T-helper 2 cell treated with Interferon-gamma antibody and Interleukin-4, amounts not matched to agents 5 μg/mL and 100 μg/mL, for 36 hours (primary cell): Measurements from ENCODE around the gene PF4V1.
"Not testable (repeated sequence)": the region's sequence is repeated elsewhere in the genome, so short reads cannot be mapped to it uniquely, and the experiment has no call there.

Source experiments
- DNase-seq: peaks from one replicate; pipeline ENCODE4 v3.0.0; 2021; ENCODE audit warnings: low spot score
- H3K27ac Mint-ChIP-seq: one replicate; pipeline ENCODE4 v1.8.0; 2021; ENCODE audit warnings: mild to moderate bottlenecking, mixed read lengths
- H3K27me3 Mint-ChIP-seq: one replicate; pipeline ENCODE4 v1.8.0; 2021; ENCODE audit warnings: low read depth, mixed read lengths
- H3K36me3 Mint-ChIP-seq: one replicate; pipeline ENCODE4 v1.8.0; 2021; ENCODE audit warnings: low read depth, mixed read lengths
- H3K4me1 Mint-ChIP-seq: one replicate; pipeline ENCODE4 v1.8.0; 2021; ENCODE audit warnings: low read depth, mixed read lengths
- H3K4me3 Mint-ChIP-seq: one replicate; pipeline ENCODE4 v1.8.0; 2022; ENCODE audit warnings: mild to moderate bottlenecking, moderate library complexity, mixed read lengths
- H3K9me3 Mint-ChIP-seq: one replicate; pipeline ENCODE4 v1.8.0; 2021; ENCODE audit warnings: mixed read lengths

Gene PF4V1

DNA sequence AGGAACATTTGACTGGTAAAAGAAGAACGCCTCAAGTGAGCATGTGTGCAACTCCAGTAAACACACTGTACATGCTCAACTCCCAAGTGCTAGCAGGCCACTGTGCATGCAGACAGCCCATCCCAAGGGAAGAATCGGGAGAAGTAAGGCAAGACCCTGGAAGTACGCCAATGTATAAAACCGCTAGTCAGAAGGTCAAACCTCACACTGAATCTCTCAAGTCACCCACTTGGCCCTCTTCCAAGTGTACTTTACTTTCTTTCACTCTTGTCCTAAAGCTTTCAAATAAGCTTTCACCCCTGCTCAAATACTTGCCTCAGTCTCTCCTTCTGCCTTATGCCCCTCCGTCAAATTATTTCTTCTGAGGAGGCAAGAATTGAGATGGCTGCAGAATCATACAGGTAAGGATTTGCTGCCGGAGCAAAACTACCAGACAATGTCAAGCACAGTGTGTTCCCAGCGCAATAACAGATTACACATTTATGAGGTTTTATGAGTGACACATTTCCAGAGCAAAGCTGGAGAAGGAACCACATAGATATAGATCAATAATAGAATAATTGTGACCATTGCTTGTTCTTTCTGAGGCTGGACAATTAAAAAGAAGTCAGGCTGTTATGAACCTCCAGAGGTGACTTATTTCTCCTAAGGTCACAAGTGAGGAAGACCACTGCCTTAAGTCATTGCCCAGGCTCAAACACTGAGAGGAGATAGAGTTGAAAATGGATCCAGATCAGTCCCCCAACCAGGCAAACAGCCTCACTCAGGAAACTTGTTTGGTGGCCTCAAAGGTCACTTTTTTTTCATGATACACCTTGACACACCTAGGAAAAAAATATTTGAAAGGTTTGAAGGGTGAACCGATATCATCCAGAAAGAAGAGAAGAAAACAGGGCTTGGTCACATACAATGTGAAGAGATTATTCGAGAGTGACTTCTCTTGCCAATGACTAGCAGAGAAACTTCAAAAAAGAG lies 42.4 kb downstream of the PF4V1 start:
- no peak overlapping the region for H3K27ac Mint-ChIP-seq
- H3K27me3 Mint-ChIP-seq = no peaks in the 10 kb centered on the region
- no peaks in the 10 kb centered on the region for H3K36me3 Mint-ChIP-seq

GRCh38 chr4:73896416-73896815 lies 43.3 kb downstream of the PF4V1 start:
- H3K27ac Mint-ChIP-seq = no peak overlapping the region
- H3K9me3 Mint-ChIP-seq = no peaks in the 10 kb centered on the region
- H3K36me3 Mint-ChIP-seq = no peaks in the 10 kb centered on the region
- no peak overlapping the region for H3K4me3 Mint-ChIP-seq
- no peaks in the 10 kb centered on the region for H3K4me1 Mint-ChIP-seq
- H3K27me3 Mint-ChIP-seq = no peaks in the 10 kb centered on the region
- no peak for DNase-seq

More for the DNA sequence above, 42.4 kb downstream of the PF4V1 start:
- Mint-ChIP-seq H3K4me3 (no peak overlapping the region), H3K9me3 (no peaks in the 10 kb centered on the region), H3K4me1 (no peaks in the 10 kb centered on the region)
- no peak for DNase-seq

GRCh38 chr4:73897380-73898136 lies 44.5 kb downstream of the PF4V1 start:
- no peak for DNase-seq
- no peak overlapping the region for H3K27ac Mint-ChIP-seq
- no peaks in the 10 kb centered on the region for H3K27me3 Mint-ChIP-seq
- H3K9me3 Mint-ChIP-seq = no peaks in the 10 kb centered on the region
- H3K36me3 Mint-ChIP-seq = no peaks in the 10 kb centered on the region
- no peak overlapping the region for H3K4me3 Mint-ChIP-seq
- H3K4me1 Mint-ChIP-seq = no peaks in the 10 kb centered on the region

DNA sequence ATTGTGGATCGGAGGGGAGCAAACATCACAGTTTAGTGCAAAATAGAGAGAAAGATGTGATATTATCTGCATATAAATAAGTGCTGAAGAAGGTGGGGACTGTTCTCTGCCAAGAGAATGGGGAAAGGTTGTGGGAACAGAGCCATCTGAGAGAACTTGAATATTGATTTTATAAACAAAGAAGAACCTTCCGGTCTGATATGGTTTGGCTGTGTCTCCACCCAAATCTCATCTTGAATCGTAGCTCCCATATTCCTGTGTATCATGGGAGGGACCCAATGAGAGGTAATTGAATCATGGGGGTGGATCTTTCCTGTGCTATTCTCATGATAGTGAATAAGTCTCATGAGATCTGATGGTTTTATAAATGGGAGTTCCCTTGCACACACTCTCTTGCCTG lies 46.2 kb downstream of the PF4V1 start:
- H3K9me3 Mint-ChIP-seq, DNase-seq, H3K36me3 Mint-ChIP-seq, H3K4me1 Mint-ChIP-seq, H3K4me3 Mint-ChIP-seq, H3K27ac Mint-ChIP-seq, H3K27me3 Mint-ChIP-seq: not testable (repeated sequence)

- Mint-ChIP-seq H3K4me3 (no peak overlapping the region), H3K36me3 (no peaks in the 10 kb centered on the region), H3K27me3 (no peaks in the 10 kb centered on the region), H3K27ac (no peak overlapping the region), H3K9me3 (no peaks in the 10 kb centered on the region), H3K4me1 (no peaks in the 10 kb centered on the region)
- no peak for DNase-seq
Observed at GRCh38 chr4:73901031-73901430, 47.9 kb downstream of the PF4V1 start.

- H3K27me3 Mint-ChIP-seq = no peaks in the 10 kb centered on the region
- no peaks in the 10 kb centered on the region for H3K36me3 Mint-ChIP-seq
- no peaks in the 10 kb centered on the region for H3K4me1 Mint-ChIP-seq
- no peak for DNase-seq
- no peak overlapping the region for H3K4me3 Mint-ChIP-seq
- H3K9me3 Mint-ChIP-seq = no peaks in the 10 kb centered on the region
- no peak overlapping the region for H3K27ac Mint-ChIP-seq
Observed at GRCh38 chr4:73902038-73902637, 49.0 kb downstream of the PF4V1 start.

DNA sequence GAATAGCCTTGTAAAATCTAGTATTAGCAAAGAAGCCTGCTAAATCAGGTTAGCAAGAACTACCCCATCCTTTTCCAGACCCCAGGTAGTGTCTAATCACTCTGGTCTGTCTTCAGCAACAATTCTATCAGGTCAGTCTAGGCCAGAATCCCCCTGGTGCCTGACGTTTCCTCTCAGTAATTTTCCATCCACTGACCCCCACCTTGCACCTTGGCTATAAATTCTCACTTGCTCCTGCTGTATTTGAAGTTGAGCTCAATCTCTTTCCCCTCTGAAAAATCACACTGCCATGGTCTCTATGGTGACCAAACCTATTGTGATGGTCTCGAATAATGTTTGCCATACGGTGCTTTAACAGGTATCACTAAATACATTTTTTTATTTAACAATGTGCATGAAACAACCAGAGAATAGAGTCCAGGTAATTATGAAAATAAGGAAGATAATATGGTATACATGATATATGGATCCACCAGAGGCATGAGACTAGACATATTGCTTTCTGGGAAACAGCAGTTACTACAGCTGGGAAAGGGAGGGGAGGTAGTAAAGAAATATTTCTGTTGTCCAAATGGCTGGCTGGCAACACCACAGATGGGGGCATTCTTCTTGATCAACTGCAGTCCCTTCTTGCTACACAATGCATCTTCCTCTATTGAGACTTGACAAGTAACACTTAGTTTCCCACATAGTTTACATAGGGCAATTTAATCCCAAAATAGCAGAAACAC lies 49.9 kb downstream of the PF4V1 start:
- no peak for DNase-seq
- no peaks in the 10 kb centered on the region for H3K36me3 Mint-ChIP-seq
- H3K27ac Mint-ChIP-seq = no peak overlapping the region
- no peaks in the 10 kb centered on the region for H3K9me3 Mint-ChIP-seq
- H3K4me1 Mint-ChIP-seq = no peaks in the 10 kb centered on the region
- no peak overlapping the region for H3K4me3 Mint-ChIP-seq
- H3K27me3 Mint-ChIP-seq = no peaks in the 10 kb centered on the region
